ENCODE results near the gene GYS2.

Gene GYS2

GRCh38 chr12:21552635-21553328, 51.9 kb downstream of the GYS2 start:
- no peak for DNase-seq (ENCODE audit: low spot score)

GRCh38 chr12:21551841-21552465, 52.7 kb downstream of the GYS2 start:
- DNase-seq (ENCODE audit: low spot score): no peak

GRCh38 chr12:21547437-21547836, 57.2 kb downstream of the GYS2 start:
- no peak for DNase-seq (ENCODE audit: low spot score)

- DNase-seq (ENCODE audit: low spot score): no peak
Observed at GRCh38 chr12:21546716-21547115, 57.9 kb downstream of the GYS2 start.

GRCh38 chr12:21545557-21545956, 59.1 kb downstream of the GYS2 start:
- DNase-seq (ENCODE audit: low spot score): no peak

- DNase-seq (ENCODE audit: low spot score): no peak
Observed at GRCh38 chr12:21543151-21543550, 61.5 kb downstream of the GYS2 start.

GRCh38 chr12:21542403-21542802, 62.2 kb downstream of the GYS2 start:
- DNase-seq (ENCODE audit: low spot score): no peak

GRCh38 chr12:21541773-21542172, 62.9 kb downstream of the GYS2 start:
- no peak for DNase-seq (ENCODE audit: low spot score)

- DNase-seq (ENCODE audit: low spot score): no peak
Observed at GRCh38 chr12:21539797-21540196, 64.8 kb downstream of the GYS2 start.

GRCh38 chr12:21538061-21538653, 66.5 kb downstream of the GYS2 start:
- no peak for DNase-seq (ENCODE audit: low spot score)

- no peak for DNase-seq (ENCODE audit: low spot score)
Observed at GRCh38 chr12:21529456-21529855, 75.2 kb downstream of the GYS2 start.

- no peak for DNase-seq (ENCODE audit: low spot score)
Observed at GRCh38 chr12:21528953-21529352, 75.7 kb downstream of the GYS2 start.

GRCh38 chr12:21527451-21528180, 77.0 kb downstream of the GYS2 start:
- DNase-seq (ENCODE audit: low spot score): peak; percentile 69

GRCh38 chr12:21526721-21527345, 77.8 kb downstream of the GYS2 start:
- no peak for DNase-seq (ENCODE audit: low spot score)

- no peak for DNase-seq (ENCODE audit: low spot score)
Observed at GRCh38 chr12:21526053-21526452, 78.6 kb downstream of the GYS2 start, which contains the start of gene SPX. TSS of gene SPX (plus strand) at chr12:21526296. CDS start at chr12:21526473, 177 bp downstream.

- DNase-seq (ENCODE audit: low spot score): no peak
Observed at GRCh38 chr12:21523148-21523547, 81.5 kb downstream of the GYS2 start.

- DNase-seq (ENCODE audit: low spot score): no peak
Observed at GRCh38 chr12:21521541-21521940, 83.1 kb downstream of the GYS2 start.

- no peak for DNase-seq (ENCODE audit: low spot score)
Observed at GRCh38 chr12:21518451-21518850, 86.2 kb downstream of the GYS2 start.

GRCh38 chr12:21516281-21516680, 88.4 kb downstream of the GYS2 start:
- no peak for DNase-seq (ENCODE audit: low spot score)

- no peak for DNase-seq (ENCODE audit: low spot score)
Observed at GRCh38 chr12:21509768-21510167, 94.9 kb downstream of the GYS2 start.

- DNase-seq (ENCODE audit: low spot score): no peak
Observed at GRCh38 chr12:21507849-21508248, 96.8 kb downstream of the GYS2 start.

GRCh38 chr12:21505888-21506287, 98.8 kb downstream of the GYS2 start:
- no peak for DNase-seq (ENCODE audit: low spot score)
